Memory B cell (primary cell): ENCODE results near the gene NFAT5.
"Not testable (repeated sequence)": the region's sequence is repeated elsewhere in the genome, so short reads cannot be mapped to it uniquely, and the experiment has no call there.

Source experiments
- ATAC-seq: fragments of 150-1000 bp; cut with Tn5 transposase; 2 replicates; pipeline ENCODE4 v1.10.0; 2021; ENCODE audit warnings: low read depth, mild to moderate bottlenecking, moderate library complexity
- DNase-seq, 2 donors: peaks; one replicate each; pipeline ENCODE4 v3.0.0; 2022; ENCODE audit warnings: low spot score in 2 of 2
- H3K27ac Mint-ChIP-seq: one replicate; pipeline ENCODE4 v1.8.0; 2022; ENCODE audit warnings: mild to moderate bottlenecking, moderate library complexity, mixed read lengths
- H3K27me3 Mint-ChIP-seq: one replicate; pipeline ENCODE4 v1.8.0; 2022; ENCODE audit warnings: mixed read lengths
- H3K36me3 Mint-ChIP-seq: one replicate; pipeline ENCODE4 v1.8.0; 2022; ENCODE audit warnings: mild to moderate bottlenecking, mixed read lengths
- H3K4me1 Mint-ChIP-seq: one replicate; pipeline ENCODE4 v1.8.0; 2022; ENCODE audit warnings: mixed read lengths
- H3K4me3 Mint-ChIP-seq: one replicate; pipeline ENCODE4 v1.8.0; 2022; ENCODE audit warnings: mild to moderate bottlenecking, moderate library complexity, mixed read lengths
- H3K9me3 Mint-ChIP-seq: one replicate; pipeline ENCODE4 v1.8.0; 2022; ENCODE audit warnings: mixed read lengths

Gene NFAT5

GRCh38 chr16:69564845-69565670 lies 708 bp upstream of the NFAT5 start:
- ATAC-seq: peak; percentile 8
- no peak for DNase-seq
- H3K4me3 Mint-ChIP-seq: peak overlapping the region; percentile 87
- peaks cover 22% of the 10 kb centered on the region for H3K4me1 Mint-ChIP-seq
- H3K9me3 Mint-ChIP-seq: no peaks in the 10 kb centered on the region
- peak overlapping the region; percentile 99 for H3K27ac Mint-ChIP-seq
- no peaks in the 10 kb centered on the region for H3K27me3 Mint-ChIP-seq
- no peaks in the 10 kb centered on the region for H3K36me3 Mint-ChIP-seq

- ATAC-seq (peak; percentile 24), DNase-seq (peak; percentile 8 to 59)
- H3K36me3 Mint-ChIP-seq: no peaks in the 10 kb centered on the region
- no peaks in the 10 kb centered on the region for H3K9me3 Mint-ChIP-seq
- peak overlapping the region; percentile 99 for H3K27ac Mint-ChIP-seq
- no peaks in the 10 kb centered on the region for H3K27me3 Mint-ChIP-seq
- peaks cover 22% of the 10 kb centered on the region for H3K4me1 Mint-ChIP-seq
- peak overlapping the region; percentile 95 for H3K4me3 Mint-ChIP-seq
These were observed 644 bp downstream of the NFAT5 start for GRCh38 chr16:69566240-69566980.

- Mint-ChIP-seq H3K4me1 (peaks cover 22% of the 10 kb centered on the region), H3K27me3 (no peaks in the 10 kb centered on the region), H3K36me3 (no peaks in the 10 kb centered on the region), H3K4me3 (peak overlapping the region; percentile 95), H3K27ac (peak overlapping the region; percentile 99), H3K9me3 (no peaks in the 10 kb centered on the region)
- peak; percentile 20 to 28 for DNase-seq
- ATAC-seq: peak; percentile 7
These were observed 1.4 kb downstream of the NFAT5 start for GRCh38 chr16:69566981-69567680.

- Mint-ChIP-seq H3K4me3 (no peak overlapping the region), H3K27me3 (no peaks in the 10 kb centered on the region), H3K36me3 (no peaks in the 10 kb centered on the region), H3K9me3 (no peaks in the 10 kb centered on the region), H3K4me1 (peaks cover 18% of the 10 kb centered on the region), H3K27ac (no peak overlapping the region)
- no peak for DNase-seq
- no peak for ATAC-seq
These were observed 2.9 kb downstream of the NFAT5 start for GRCh38 chr16:69568676-69569075.

DNA sequence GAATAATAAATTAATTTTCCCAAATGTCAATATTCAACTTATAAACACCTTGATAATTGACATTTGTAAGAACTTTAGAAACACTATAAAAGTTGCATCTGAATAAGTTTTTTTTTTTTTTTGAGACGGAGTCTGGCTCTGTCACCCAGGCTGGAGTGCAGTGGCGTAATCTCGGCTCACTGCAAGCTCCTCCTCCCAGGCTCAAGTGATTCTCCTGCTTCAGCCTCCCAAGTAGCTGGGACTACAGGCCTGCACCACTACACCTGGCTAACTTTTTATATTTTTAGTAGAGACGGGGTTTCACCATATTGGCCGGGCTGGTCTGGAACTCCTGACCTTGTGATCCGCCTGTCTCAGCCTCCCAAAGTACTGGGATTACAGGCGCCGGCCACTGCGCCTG lies 13.0 kb downstream of the NFAT5 start:
- H3K27ac Mint-ChIP-seq, H3K4me3 Mint-ChIP-seq, ATAC-seq, H3K4me1 Mint-ChIP-seq, H3K27me3 Mint-ChIP-seq, H3K9me3 Mint-ChIP-seq, DNase-seq, H3K36me3 Mint-ChIP-seq: not testable (repeated sequence)

DNA sequence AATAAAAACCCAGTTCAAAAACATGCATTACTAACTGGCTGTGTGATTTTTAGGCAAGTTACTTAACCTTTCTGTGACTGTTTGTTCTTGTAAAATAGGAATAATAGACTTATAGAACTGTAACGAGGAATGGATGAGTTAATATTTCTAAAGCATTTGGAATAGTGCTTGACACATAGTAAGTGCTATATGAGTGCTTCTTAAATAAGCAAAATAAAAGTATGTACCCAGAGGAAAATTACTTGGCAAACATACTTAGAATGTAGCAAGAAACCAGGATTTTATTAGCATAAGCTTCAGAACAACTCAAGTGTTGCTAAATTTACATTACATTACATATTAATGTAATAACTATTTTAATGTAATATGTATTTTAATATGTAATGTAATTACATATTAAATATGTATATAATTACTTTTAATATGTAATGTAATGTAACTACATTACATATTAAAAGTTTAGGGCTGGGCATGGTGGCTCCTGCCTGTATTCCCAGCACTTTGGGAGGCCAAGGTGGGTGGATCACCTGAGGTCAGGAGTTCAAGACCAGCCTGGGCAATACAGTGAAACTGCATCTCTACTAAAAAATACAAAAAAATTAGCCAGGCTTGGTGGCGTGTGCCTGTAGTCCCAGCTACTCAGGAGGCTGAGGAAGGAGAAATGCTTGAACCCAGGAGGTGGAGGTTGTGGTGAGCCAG lies 14.2 kb downstream of the NFAT5 start:
- no peaks in the 10 kb centered on the region for H3K27me3 Mint-ChIP-seq
- no peak overlapping the region for H3K4me3 Mint-ChIP-seq
- peaks cover 5% of the 10 kb centered on the region for H3K36me3 Mint-ChIP-seq
- H3K27ac Mint-ChIP-seq: no peak overlapping the region
- H3K9me3 Mint-ChIP-seq: no peaks in the 10 kb centered on the region
- H3K4me1 Mint-ChIP-seq: peaks cover 7% of the 10 kb centered on the region
- no peak for DNase-seq
- no peak for ATAC-seq

DNA sequence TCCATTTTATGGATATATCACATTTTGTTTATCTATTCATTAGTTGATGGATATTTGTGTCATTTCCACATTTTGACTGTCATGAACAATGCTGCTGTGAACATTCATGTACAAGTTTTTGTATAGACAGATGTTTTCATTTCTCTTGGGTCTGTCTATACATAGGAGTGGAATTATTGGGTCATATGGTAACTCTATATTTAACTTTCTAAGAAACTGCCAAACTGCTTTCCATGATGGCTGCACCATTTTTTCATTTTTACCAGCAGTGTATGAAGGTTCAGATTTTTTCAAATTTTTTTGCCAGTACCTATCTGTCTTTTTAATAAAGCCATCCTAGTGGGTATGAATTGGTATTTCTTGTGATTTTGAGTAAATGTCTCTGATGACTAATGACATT lies 15.5 kb downstream of the NFAT5 start:
- ATAC-seq (no peak), DNase-seq (no peak)
- Mint-ChIP-seq H3K9me3 (no peaks in the 10 kb centered on the region), H3K4me1 (peaks cover 11% of the 10 kb centered on the region), H3K27me3 (no peaks in the 10 kb centered on the region), H3K27ac (no peak overlapping the region), H3K4me3 (no peak overlapping the region), H3K36me3 (peaks cover 7% of the 10 kb centered on the region)

- H3K4me3 Mint-ChIP-seq, H3K36me3 Mint-ChIP-seq, H3K9me3 Mint-ChIP-seq, H3K27ac Mint-ChIP-seq, ATAC-seq, DNase-seq, H3K4me1 Mint-ChIP-seq, H3K27me3 Mint-ChIP-seq: not testable (repeated sequence)
These were observed 18.7 kb downstream of the NFAT5 start for GRCh38 chr16:69584493-69584892.

DNA sequence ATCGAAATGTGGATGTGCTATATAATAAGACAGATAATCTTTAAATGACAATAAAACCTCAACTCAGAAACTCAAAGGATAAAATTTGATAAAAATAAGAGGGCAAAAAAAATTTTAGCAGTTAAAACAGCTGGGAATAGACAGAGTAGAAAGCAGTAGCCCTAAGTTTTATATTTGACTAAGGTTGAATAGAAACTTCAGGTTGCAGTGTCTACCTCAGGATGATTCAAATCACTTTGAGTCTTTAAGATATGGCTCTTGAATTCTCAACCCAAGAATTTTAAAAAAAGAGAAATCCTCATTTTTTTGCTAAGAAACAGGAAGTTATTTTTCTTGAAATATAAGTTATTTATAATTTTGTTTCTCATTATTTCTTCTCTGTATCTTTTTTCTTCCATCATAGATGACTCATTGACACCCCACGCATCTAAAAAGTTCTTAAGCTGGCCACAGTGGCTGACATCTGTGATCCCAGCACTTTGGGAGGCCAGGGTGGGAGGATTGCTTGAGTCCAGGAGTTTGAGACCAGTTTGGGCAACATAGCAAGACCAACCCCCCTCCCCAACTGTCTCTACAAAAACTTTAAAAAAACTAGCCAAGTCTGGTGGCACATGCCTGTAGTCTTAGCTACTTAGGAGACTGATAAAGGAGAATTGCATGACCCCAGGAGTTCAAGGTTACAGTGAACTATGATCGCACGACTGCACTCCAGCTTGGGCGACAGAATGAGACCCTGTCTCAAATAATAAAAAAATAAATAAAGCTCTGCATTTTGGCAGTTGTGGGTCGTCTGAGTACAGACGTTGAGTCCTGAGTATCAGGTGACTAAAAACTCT lies 23.9 kb downstream of the NFAT5 start:
- peaks cover 2% of the 10 kb centered on the region for H3K36me3 Mint-ChIP-seq
- H3K27ac Mint-ChIP-seq: no peak overlapping the region
- H3K4me1 Mint-ChIP-seq: peaks cover 9% of the 10 kb centered on the region
- no peak for DNase-seq
- H3K4me3 Mint-ChIP-seq: no peak overlapping the region
- no peaks in the 10 kb centered on the region for H3K9me3 Mint-ChIP-seq
- H3K27me3 Mint-ChIP-seq: no peaks in the 10 kb centered on the region
- no peak for ATAC-seq

DNA sequence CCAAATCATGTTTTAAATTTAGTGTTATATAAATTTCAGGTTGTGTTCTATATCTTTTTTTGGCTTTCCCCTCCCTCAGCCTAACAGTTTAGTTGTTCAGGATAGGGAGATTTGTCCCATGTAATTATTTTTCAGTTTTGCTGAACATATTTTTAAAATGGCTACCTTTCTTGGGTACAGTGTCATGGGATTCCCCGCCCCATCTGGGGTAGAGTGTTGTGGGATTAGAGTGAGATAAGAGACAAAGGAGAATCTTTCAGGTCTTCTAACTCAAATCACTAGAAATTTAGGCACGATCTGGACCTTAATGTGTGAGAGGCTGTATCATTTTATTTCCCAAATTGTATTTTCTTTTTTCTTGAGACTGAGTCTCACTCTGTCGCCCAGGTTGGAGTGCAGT lies 24.8 kb downstream of the NFAT5 start:
- Mint-ChIP-seq H3K27me3 (no peaks in the 10 kb centered on the region), H3K4me1 (peaks cover 7% of the 10 kb centered on the region), H3K27ac (no peak overlapping the region), H3K4me3 (no peak overlapping the region), H3K9me3 (no peaks in the 10 kb centered on the region), H3K36me3 (peaks cover under 1% of the 10 kb centered on the region)
- DNase-seq (no peak), ATAC-seq (no peak)

DNA sequence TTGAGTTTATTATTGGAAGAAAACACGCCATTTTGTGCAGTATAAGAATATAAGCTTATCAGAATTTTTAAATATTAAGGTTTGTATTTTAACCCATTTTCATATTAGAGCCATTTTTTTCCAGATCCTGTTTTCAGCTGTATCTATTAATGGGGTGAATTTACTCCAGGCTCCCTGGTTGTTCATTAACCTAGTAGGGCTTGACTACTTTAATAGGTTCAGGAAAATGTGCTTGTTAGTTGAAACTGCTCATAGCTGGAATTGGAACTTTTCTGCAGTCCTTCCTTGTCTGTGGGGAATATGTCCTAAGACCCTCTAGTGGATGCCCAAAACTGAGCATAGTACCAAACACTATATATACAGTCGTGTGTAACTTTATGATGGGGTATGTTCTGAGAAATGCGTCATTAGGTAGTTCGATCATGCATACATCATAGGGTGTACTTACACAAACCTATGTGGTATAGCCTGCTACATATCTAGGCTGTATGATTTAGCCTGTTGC lies 28.0 kb downstream of the NFAT5 start:
- Mint-ChIP-seq H3K9me3 (no peaks in the 10 kb centered on the region), H3K4me1 (peaks cover 13% of the 10 kb centered on the region), H3K4me3 (no peak overlapping the region), H3K27me3 (no peaks in the 10 kb centered on the region), H3K36me3 (no peaks in the 10 kb centered on the region), H3K27ac (no peak overlapping the region)
- no peak for DNase-seq
- no peak for ATAC-seq

DNA sequence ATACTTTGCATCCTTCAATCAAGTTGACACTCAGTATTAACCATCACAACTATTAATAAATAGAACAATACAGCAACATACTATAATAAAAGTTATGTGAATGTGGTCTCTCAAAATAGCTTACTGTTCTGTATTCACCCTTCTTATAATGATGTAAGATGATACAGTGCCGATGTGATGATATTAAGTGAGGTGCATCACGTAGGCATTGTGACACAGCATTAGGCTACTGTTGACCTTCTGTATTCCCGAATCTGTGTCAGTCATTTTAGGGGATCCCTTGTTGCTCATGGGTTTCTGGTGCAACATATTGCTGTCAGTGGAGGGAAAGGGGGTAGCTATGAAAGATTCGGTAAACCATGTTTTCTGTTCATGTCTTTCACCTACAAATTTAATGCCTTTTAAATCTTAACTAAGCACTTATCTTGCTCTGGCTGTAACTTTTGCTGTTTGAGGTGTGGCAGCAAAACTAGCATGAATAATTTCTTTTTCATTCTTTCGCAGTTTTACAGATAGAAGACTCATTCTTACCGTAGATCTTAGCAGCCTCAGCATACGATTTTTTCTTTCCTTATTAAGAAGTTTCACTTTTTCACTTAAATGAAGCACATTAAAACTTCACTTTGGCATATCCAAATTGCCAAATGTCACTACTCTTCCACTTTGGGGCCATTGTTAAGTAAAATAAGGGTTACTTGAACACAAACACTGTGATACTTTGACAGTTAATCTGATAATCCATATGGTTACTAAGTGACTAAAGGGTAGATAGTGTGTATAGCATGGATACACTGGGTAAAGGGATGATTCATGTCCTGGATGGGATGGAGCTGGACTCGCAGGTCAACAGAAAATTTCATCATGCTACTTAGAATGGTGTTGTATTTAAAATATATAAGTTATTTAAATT lies 29.6 kb downstream of the NFAT5 start:
- no peaks in the 10 kb centered on the region for H3K27me3 Mint-ChIP-seq
- no peak overlapping the region for H3K4me3 Mint-ChIP-seq
- DNase-seq (no peak), ATAC-seq (no peak)
- peaks cover 24% of the 10 kb centered on the region for H3K4me1 Mint-ChIP-seq
- no peaks in the 10 kb centered on the region for H3K9me3 Mint-ChIP-seq
- H3K36me3 Mint-ChIP-seq: no peaks in the 10 kb centered on the region
- H3K27ac Mint-ChIP-seq: no peak overlapping the region
